ENCODE measurements around the gene DAZAP1. TPM values are rescaled to one million over a fixed set of nuclear protein-coding genes. Genes with fewer than 3 reads are reported as not detected.

Gene DAZAP1
- total and polyA plus RNA-seq, 2 of the 4 experiments (the other 2 are of a cell fraction) = 22.0 to 62.8 TPM

DNA sequence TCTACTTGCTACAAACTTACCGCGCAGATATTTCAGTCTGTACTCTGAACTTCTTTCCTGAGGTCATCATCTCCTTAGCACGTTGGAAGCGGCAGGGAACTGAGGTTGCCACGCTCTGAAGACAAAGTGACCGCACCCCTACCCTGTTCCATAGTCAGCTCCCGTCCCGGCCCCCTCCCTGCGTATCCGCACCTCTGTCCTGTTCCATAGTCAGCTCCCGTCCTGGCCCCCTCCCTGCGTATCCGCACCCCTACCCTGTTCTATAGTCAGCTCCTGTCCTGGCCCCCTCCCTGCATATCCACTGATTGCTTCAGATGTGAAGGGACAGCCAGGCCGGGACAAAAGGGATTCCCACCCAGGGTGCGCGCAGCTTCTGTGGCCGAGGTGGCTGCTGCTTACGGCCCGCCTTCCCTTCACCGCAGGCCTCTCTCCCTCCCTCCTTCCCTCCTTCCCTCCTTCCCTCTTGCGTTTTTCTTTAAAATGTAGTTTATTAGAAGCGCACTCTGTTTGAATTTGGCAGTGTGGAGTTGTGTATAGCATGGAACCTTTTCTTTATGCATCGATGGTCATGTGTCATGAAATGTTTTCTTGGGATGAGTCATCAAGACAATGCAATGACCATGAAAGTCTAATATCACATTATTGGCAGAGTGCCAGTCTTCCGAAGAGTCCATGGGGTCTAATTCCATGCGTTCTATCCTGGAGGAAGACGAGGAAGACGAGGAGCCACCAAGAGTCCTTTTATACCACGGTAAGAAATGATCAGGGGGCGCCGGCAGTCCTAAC, 45.6 kb upstream of the DAZAP1 start (continued):
- no peak for TF ChIP-seq CHD1 (IDR thresholded peaks at IDR 0.05; ENCODE audit: low read depth, low read length)
- no peak for TF ChIP-seq MAFK (IDR thresholded peaks at IDR 0.05; ENCODE audit: low read depth, low read length)
- no peak for TF ChIP-seq RCOR1 (IDR thresholded peaks at IDR 0.05; ENCODE audit: insufficient replicate concordance, low read length)
